Measurements from ENCODE around the gene GP1BA.

DNA sequence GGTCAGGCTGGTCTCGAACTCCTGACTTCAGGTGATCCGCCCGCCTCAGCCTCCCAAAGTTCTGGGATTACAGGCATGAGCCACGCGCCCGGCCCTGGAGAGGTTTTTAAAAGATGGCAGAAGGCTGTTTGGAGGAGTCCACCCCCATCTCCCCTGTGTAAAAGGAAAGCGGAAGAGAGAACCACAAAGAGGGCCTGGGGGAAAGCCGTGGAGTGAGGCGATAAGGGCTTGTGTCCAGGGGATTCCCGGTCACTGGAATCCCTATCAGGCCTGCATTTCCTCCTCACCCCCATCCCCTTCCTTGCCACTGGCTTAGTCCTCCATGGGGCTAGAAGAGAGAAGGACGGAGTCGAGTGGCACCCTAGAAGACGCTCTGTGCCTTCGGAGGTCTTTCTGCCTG lies at the start of gene GP1BA:
- TF ChIP-seq, protein P1, sequence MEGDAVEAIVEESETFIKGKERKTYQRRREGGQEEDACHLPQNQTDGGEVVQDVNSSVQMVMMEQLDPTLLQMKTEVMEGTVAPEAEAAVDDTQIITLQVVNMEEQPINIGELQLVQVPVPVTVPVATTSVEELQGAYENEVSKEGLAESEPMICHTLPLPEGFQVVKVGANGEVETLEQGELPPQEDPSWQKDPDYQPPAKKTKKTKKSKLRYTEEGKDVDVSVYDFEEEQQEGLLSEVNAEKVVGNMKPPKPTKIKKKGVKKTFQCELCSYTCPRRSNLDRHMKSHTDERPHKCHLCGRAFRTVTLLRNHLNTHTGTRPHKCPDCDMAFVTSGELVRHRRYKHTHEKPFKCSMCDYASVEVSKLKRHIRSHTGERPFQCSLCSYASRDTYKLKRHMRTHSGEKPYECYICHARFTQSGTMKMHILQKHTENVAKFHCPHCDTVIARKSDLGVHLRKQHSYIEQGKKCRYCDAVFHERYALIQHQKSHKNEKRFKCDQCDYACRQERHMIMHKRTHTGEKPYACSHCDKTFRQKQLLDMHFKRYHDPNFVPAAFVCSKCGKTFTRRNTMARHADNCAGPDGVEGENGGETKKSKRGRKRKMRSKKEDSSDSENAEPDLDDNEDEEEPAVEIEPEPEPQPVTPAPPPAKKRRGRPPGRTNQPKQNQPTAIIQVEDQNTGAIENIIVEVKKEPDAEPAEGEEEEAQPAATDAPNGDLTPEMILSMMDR (IDR thresholded peaks at IDR 0.05) = no peak
- TF ChIP-seq POLR2A (IDR thresholded peaks at IDR 0.05) = no peak

Measured in suprapubic skin (tissue), 3 donors.